SK-N-SH (cell line): ENCODE data around the gene MED26.

Source experiments
- CHD2 ChIP-seq: fragments of 150-350 bp; IDR thresholded peaks from 2 replicates; pipeline ENCODE4 v1.6.1; 2018; ENCODE audit warnings: low read length; ENCODE audit not compliant: partially characterized antibody
- MEF2A ChIP-seq: IDR thresholded peaks from 2 replicates; pipeline ENCODE4 v1.4.0; 2012; ENCODE audit warnings: low read depth, borderline replicate concordance
- MXI1 ChIP-seq: IDR thresholded peaks from 2 replicates; pipeline ENCODE4 v1.6.1; 2012; ENCODE audit warnings: mild to moderate bottlenecking, low read depth, low read length, improper control_type of control experiment
- RFX5 ChIP-seq: IDR thresholded peaks from 2 replicates; pipeline ENCODE4 v1.6.1; 2012; ENCODE audit warnings: mild to moderate bottlenecking, improper control_type of control experiment, low read length
- RXRA ChIP-seq: IDR thresholded peaks from 2 replicates; pipeline ENCODE4 v1.4.0; 2012; ENCODE audit warnings: low read depth, mild to moderate bottlenecking, borderline replicate concordance
- TF ChIP-seq, protein P1 (sequence below): IDR thresholded peaks from 2 replicates; pipeline ENCODE4 v1.6.1; 2012; ENCODE audit warnings: mild to moderate bottlenecking, low read depth, low read length, moderate library complexity
- TF ChIP-seq, protein P2 (sequence below): fragments of 150-350 bp; IDR thresholded peaks from 2 replicates; pipeline ENCODE4 v1.6.1; 2017; ENCODE audit warnings: antibody characterized with exemption, low read length, low read depth, borderline replicate concordance

DNA sequence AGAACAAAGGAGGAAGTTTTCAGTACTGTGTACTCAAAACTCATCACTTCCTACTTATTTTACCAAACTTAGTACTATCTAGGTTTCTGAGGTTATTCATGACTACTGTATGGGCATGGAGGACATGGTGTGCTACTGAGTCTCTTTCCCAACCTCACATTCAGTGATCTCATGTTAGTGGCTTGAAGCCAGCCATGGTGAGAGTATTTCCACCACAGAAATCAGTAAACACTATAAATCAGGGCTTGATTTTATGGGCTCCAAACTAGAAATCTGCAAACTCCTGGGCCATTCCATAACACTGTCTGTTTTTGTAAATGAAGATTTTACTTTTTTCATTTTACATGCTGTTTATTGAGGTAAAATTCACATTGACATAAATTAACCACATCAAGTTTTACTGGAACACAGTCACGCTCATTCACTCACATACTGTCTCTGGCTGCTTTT is 19.7 kb downstream of the MED26 start:
- TF ChIP-seq, protein P1, sequence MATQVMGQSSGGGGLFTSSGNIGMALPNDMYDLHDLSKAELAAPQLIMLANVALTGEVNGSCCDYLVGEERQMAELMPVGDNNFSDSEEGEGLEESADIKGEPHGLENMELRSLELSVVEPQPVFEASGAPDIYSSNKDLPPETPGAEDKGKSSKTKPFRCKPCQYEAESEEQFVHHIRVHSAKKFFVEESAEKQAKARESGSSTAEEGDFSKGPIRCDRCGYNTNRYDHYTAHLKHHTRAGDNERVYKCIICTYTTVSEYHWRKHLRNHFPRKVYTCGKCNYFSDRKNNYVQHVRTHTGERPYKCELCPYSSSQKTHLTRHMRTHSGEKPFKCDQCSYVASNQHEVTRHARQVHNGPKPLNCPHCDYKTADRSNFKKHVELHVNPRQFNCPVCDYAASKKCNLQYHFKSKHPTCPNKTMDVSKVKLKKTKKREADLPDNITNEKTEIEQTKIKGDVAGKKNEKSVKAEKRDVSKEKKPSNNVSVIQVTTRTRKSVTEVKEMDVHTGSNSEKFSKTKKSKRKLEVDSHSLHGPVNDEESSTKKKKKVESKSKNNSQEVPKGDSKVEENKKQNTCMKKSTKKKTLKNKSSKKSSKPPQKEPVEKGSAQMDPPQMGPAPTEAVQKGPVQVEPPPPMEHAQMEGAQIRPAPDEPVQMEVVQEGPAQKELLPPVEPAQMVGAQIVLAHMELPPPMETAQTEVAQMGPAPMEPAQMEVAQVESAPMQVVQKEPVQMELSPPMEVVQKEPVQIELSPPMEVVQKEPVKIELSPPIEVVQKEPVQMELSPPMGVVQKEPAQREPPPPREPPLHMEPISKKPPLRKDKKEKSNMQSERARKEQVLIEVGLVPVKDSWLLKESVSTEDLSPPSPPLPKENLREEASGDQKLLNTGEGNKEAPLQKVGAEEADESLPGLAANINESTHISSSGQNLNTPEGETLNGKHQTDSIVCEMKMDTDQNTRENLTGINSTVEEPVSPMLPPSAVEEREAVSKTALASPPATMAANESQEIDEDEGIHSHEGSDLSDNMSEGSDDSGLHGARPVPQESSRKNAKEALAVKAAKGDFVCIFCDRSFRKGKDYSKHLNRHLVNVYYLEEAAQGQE: no peak
- TF ChIP-seq RXRA (no peak), RFX5 (no peak), MXI1 (no peak), CHD2 (no peak), MEF2A (no peak)
- TF ChIP-seq, protein P2, sequence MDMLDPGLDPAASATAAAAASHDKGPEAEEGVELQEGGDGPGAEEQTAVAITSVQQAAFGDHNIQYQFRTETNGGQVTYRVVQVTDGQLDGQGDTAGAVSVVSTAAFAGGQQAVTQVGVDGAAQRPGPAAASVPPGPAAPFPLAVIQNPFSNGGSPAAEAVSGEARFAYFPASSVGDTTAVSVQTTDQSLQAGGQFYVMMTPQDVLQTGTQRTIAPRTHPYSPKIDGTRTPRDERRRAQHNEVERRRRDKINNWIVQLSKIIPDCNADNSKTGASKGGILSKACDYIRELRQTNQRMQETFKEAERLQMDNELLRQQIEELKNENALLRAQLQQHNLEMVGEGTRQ: no peak
